Upper lobe of left lung (tissue), 4 donors: ENCODE data around the gene SUDS3.

Experiments used
- CTCF ChIP-seq, 6 experiments: fragments of 450-650 bp in 4 of 6; fragments of 200-600 bp in 2 of 6; sonication (generic) in 2 of 6; IDR thresholded peaks; one replicate each; pipeline ENCODE4 v1.5.1; 2016 to 2019; ENCODE audit warnings: antibody characterized with exemption in 6 of 6
- EP300 ChIP-seq, 4 donors: sonication (generic); formaldehyde crosslinking; IDR thresholded peaks; one replicate each; pipeline ENCODE4 v1.5.1; 2017; ENCODE audit warnings: antibody characterized with exemption in 4 of 4, control low read depth in 2 of 4
- POLR2A ChIP-seq, 4 donors: fragments of 450-650 bp; IDR thresholded peaks; one replicate each; pipeline ENCODE4 v1.5.1; 2016 to 2017; ENCODE audit warnings: antibody characterized with exemption in 4 of 4, mild to moderate bottlenecking in 2 of 4

GRCh38 chr12:118427819-118428218, 51.5 kb downstream of the SUDS3 start:
- TF ChIP-seq CTCF (IDR thresholded peaks at IDR 0.05) = no peak
- TF ChIP-seq EP300 (IDR thresholded peaks at IDR 0.05) = no peak
- no peak for TF ChIP-seq POLR2A (IDR thresholded peaks at IDR 0.05)
